T-helper 2 cell (primary cell): ENCODE measurements around the gene NCAM1.

Experiments used
- DNase-seq, 5 experiments: peaks; one replicate each; pipeline versions ENCODE4 v3.0.0 to v3.0.0-alpha.2; 2012 to 2022

The NCAM1 gene

DNA sequence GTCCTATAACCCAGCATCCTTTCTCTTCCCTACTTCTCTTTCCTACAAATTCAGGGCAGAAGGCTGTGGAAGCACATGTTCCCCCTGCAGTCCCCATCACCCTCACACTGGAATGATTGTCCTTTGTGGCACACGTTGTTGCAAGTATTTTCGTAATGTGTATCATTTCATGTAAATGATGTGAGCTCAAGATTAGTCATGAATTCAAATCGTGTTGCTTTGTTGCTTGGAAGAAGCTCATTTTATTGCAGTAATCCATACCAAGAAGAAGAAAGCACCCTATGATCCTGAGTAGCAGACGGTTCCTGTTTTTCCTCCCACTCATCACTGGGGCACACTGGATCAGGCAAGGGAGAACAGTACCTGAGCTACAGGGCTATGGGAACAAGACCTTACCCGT is 173.4 kb downstream of the NCAM1 start:
- no peak for DNase-seq

DNA sequence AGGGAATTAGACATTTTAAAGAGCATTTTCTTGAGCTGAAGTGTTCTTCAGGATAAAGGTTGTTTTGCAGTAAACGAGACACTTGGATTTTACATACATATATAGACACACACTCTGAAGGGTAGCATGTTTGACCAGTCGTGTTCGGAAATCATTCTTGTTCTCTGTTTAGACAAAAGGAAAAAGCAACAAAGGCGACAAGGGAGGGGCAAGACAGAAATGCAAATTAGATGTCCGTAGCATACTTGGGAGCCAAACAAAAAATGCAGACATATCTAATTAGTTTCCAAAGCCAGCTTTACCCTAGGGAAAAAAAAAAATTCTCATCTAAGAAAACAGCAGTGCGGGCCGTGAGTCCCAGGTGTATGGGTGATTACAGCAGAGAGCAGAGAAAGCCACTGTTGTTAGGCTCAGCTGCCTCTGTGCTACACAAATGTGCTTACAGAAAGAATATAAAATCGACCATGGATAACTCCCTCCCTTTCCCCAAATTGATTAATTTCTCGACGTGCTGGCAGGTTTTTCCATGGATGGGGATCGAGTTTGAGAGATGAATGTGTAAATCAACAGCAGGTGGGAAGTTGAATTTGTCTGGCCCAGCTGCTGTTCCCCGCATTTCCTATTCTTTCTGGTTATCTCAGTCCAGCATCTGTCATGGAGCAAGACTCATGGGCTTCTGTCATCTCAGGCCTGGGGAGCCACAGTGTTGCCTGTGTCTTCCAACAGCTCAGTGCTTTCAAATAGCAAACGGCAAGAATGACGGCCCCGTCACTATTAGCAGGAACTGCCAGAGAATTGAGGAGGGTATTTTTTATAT is 176.7 kb downstream of the NCAM1 start:
- DNase-seq: no peak

DNA sequence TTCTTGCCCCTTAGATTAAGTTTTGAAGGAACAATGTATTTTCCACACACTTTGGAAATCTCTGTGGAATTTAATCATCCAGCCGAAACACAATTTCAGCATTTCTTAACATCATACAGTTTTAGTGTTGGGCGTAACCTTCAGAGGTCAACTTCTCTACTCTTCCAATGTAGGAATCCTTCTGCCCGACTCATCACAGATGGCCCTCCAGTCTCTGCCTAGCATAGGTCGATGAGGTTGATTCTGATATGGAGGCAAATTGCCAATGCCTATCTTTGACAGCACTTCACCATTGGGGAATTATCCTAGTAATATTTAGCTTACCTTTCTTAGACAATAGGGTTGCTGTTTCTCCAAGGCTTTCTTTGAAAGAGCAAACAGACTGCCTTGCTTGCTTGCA is 177.5 kb downstream of the NCAM1 start:
- DNase-seq: no peak

DNA sequence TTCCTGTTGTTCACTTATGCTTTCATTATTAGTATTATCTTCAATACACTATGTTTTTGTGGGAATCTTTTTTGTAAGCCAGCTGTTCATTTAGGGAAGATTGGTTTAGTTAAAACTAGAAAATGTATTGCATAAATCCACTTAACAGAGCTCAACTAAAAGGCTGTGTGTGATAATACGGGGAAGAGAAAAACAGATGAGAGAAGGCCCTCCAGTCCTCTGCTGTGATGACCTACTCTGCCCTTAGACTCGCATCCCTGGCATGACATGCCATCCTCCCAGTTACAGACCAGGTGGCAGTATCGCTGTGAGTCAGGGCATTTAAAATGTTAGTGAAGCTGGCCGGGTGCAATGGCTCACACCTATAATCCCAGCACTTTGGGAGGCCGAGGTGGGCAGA is 179.8 kb downstream of the NCAM1 start:
- DNase-seq: no peak

DNA sequence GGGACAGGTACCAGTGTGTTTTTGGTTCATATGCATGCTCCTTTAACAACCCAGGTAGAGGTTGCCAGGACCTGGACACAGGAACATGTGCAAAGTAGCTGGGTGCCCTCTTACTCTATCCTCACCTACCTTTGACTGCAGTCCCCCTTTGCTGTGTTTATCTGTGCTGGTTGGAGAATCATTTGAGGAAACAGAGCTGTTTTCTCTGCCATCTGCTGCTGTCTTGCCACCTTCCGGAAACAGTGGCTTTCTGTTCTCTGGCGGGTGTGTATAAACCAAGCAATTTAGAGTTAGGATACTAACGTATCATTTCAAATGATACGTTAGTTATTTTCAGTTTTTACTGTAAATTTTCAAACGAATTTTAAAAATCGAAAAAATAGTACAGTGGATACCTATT is 181.3 kb downstream of the NCAM1 start:
- no peak for DNase-seq

DNA sequence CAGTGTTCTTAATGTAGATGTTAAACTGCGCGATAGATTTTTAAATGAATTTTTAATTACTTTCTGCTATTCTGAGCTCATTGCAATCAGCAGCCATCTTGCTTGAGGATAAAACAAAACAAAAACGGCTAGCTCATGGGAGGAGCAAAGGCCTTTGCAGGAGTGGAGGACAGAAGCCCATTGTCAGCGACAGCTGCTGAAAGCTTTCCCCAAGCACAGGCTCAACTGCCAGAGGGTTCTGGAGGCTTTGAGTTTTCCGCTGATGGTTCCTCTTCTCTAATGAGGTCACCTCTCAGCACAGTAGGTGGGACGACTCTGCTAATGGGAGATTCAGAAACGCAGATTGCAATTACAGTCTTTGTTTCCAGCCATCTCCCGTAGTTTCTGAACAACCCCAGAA is 186.0 kb downstream of the NCAM1 start:
- DNase-seq: no peak

DNA sequence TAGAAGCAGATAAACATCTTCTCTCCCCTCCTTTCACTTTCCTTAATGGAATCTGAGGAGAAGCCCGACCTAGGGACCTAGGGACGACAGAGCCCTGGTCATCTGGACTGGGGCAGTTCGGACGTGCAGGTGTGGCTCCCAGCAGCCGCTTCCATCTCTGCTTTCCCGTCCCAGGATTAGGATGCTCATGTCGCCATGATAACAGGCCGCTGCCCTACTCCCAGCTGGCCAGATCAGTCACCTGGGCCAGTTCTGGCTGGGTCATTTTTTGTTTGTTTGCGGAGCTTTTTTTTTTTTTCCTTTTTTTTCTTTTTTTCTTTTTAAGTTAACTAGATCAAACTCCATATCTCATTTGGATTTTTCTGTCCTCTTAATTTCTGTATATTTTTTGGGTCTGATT is 186.9 kb downstream of the NCAM1 start:
- no peak for DNase-seq

DNA sequence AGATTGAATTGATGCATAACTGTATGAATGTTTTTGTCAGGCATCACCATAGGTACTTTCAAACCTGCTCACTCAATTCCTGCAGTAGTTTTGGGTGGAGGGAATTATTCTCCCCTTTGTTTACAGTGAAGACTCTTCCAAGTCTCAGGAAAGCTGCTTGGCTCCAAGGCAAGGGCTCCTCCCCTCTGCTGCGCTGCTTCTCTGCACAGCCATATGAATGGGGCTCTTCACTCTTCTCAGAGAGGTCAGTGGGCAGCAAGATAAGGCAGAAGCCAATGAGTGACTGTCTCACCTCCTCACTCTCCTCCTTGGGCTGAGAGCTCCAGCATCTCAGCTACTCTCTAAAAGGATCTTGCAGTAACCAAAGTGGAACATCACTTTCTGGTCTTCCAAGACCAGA is 187.4 kb downstream of the NCAM1 start:
- no peak for DNase-seq

DNA sequence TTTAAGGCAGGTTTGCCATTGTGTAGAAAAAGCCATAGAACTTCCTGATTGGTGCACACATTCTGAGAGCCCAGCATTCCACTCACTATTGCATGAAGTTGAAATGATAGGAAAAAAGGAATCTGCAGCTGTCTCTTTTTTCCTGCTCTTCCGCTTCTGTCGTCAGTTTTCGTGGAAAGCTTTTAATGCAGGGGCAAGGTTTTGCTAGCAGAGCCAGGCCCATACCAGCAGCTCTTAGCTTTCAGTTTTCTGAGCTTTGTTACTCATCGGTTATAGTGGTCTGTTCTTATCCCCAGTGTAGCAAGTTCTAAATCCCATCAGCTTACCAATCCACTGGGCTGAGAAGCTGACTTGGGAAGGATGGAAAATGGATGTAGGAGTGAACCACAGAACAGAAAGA is 190.3 kb downstream of the NCAM1 start:
- DNase-seq: no peak

DNA sequence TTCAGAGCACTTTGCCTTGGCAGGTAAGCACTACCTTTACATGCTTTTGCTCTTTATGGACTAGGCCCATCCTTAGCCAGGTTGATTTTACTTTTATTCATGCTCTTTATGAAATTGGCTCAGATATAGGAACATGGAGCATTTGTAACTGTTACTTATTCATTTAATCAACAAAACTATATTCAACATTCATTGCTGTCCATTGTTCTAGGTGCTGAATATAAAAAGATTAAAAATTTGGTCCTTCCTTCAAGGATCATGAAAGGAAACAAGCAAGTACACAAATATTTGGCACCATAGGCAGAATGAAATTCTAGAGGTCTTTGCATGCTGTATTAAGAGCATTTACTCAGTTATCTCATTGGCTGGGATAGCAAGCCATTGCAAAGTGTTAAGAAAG is 191.3 kb downstream of the NCAM1 start:
- DNase-seq: no peak

DNA sequence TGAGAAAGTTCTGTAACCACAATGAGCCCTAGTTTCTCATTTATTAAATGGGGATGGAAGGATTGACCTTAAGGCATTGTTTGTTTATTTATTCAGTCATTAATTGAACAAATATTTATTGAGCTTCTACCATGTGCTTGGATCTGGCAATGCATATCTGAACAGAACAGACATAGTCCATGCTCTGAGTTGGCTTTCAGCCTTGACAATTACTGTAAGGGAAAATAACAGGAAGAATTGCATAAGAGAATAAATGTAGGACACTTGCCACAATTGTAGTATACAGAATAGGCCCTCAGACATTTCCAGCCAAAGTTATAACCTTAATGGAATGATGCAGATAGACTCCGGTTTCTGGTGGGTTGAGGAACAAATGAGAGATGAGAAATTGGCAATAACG is 192.6 kb downstream of the NCAM1 start:
- no peak for DNase-seq

DNA sequence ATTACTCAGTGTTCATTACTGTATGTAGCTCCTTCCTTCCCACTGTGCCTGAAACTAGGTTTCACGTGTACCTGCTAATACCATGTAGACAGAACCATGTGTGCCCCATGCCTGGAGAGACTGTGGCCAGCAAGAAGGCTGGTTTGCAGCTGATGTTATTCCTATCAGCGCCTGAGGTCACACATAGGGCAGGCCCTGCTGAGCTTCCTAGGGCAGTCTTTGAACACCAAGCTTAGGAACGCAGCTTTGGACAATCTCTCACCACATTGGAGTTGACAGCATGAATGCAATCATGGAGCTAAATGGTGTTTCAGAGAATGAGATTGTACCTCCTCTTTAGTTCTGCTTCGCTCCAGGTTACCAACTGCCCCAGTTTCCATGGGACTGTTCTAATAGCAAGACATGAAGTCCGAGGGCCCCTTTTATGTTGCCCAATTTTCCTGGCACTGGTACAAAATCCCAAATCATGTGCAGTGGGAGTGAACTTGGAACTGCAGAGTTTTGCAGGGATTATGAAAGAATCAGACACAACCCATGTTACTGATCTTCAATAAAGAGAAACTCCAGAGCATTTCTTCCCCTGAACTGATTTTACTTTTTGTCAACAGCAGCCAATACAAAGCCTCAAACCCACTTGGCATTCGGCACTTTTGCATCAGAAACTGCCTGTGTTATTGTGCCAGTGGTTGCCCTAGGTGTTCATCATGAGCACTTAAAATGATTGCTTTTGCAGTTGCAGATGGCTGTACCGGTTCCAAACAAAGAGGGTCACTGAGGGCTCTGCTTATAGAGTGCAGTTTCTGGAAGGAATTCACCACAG is 199.0 kb downstream of the NCAM1 start:
- no peak for DNase-seq

DNA sequence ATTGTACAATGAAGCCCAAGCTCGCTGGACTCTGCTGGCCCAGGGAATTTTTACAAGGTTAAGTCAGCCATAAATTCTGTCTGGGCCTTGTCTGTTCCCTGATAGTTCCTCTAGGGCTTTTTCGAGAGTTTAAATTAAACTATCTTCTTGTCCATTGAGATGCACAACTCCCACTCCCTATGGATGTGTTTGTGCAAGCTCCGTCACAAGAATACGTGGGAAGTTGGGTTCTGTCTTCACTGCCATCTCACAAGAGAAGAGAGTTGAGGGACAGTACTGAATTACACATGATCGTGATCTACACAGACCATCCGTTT is 199.5 kb downstream of the NCAM1 start:
- no peak for DNase-seq

DNA sequence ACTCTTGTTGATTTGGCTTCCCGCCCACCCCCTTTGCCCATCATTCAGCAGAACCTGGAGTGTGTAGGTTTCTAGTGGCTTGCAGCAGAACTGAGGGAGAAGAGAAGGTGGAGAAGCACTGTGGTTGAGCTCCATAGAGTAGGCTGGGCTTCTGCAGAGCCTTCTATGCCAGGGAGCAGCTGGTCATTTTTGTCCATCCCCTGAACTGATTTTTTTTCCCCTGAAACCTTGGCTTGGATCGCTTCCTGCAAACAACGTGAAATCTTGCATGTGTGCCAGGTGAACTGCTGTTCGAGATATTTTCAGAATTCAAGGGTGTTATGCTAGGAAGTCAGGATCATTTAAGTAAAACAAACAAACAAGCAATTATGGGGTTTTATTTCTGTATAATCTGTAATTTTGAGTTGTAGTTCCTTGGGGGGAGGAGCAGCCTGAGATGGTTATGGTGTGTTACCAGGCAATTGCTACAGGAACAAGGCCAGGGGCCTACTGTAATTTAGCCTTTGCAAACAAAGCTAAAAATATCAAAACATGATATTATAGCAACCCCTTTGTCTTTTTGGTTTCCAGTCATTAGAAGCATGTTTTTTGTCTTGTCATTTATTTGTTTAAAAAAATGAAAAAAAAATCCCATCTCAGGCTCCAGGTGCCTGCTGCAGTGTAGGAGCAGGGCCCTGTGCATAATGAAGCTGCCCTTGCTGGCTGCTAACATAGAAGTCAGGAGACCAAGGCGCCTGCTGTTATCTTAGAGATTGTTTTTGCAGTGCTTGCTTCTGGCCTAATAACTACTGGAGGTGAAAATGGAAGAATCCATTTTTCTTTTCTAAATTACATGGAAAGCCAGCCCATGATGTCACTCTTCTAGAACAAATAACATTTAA is 200.7 kb downstream of the NCAM1 start:
- DNase-seq: no peak

DNA sequence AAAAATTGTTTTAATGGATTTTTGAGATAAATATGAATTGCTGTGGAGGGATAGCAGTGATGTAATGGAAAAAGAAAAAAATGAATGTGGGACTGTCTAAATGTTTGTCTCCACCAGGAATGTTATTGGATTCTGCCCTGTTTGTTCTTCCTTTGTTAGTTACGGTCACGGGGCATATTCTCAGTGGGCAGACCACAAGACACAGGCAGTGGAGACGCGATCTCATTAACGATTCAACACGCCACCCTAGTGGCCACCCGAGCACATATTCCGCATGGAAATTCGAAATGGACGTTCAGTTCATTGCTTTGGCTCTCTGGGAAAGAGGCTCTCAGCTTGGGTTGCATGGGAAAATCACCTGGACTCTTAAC is 201.4 kb downstream of the NCAM1 start:
- DNase-seq: no peak

DNA sequence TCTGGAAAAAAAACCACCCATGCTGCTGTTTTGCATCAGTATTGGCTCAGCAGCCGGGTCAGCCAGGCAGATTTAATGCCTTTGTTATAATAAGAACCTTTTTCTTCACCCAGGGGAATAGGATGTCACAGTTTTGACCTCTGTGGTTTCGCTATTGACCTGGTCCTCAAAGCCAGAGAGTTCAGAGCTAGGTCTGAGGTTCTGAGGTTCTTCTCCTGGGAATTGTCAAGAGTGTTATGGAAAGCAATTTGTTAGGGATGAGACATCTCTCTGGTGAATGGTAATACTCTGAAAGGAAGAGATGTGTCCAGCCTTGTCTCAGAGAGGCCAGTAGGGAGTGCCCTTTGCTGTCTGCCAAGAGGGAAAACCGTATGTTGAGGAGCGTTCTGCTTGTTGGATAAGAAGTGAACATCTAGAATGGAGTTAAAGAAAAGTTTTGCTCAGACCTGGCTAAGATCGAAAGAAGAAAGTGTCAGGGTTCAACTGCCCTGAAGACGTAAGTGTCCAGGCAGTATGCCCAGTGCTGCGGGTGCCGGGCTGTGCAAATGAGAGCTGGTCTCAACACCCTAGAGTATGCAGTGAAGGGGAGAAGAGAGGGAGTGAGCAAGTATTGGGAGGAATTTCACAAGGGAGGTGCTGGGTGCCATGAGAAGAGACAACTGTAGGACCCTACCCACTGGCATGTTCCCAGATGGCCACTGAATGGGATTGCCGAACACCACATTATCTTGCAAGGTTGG is 202.2 kb downstream of the NCAM1 start:
- no peak for DNase-seq

DNA sequence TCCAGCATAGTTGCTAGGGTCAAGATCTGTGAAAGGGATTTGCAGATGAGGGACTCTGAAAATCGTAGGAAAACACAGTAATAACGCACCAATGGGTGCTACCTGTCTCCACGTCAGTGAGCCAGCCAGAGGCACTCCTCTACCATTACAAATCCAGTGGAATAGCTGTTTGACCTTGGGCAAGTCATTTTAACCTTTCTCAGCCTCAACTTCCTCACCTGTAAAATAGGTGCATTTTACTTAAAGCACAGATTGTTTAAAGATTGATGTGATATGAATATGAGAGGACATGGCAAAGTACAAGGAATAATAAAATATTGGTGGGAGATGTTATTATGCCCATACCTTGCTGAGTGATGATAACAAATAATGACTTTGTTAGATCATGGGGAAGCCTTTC is 205.1 kb downstream of the NCAM1 start:
- no peak for DNase-seq

DNA sequence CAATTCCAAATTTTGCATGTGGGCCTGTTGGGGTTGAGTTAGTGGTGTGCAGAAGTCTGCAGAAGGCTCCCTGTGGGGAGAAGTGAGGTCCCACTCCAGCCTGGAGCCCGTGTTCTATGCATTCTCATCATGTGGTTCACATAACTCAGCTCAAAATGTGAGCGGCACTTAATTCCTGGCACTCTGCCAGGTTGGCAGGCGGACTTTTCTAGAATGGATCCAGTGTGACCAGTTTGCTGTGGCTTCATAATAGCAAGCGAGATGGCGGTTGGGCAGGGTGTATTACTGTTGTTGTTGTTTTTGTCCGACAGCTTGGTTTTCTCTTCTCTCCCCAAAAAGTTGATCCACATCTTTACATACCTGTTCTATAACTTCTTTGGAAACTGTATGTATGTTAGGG is 206.4 kb downstream of the NCAM1 start:
- DNase-seq: no peak

DNA sequence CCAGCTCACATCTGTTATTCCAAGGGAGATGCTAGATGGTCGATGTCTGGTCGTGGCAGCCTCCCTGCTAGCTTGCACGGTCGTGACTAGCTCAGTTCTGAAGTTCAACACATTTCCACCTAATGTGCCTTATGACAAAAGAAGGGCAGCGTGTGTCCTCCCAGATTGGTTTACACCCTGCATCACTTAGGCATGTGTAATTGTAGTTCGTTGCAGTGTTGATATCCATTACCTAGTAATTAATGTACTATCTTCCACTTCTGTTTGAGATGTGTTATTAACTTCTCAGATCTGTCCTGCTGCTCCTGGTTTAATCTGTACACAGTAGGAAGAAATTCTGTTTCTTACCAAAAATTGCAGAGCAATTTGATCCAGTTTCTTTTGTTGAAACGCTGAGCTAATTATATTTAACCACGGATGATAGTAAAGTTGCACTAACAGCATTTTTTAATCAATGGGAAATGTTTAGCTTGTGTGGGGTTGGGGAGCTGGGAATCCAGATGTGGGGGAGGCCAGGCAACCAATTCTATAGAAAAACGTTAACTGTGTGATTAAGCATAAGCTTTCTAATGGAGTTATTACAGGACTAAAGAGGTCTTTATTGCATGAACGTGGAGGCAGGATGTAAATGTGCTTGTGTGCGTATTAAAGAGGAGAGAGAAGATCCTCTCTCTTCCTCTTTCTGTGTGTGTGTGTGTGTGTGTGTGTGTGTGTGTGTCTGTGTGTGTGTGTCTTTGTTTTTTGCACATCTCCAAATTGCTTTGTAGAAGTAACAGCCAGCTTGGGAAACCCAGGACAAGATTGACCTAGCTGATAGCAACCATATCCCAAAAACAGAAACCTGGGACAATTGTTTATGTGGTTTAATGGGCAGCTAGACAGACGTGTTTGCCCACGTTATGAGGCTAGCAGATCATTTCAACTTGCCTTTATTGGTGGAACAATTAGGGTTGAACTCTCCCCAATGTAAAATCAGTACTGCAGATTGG is 207.4 kb downstream of the NCAM1 start:
- DNase-seq: no peak

DNA sequence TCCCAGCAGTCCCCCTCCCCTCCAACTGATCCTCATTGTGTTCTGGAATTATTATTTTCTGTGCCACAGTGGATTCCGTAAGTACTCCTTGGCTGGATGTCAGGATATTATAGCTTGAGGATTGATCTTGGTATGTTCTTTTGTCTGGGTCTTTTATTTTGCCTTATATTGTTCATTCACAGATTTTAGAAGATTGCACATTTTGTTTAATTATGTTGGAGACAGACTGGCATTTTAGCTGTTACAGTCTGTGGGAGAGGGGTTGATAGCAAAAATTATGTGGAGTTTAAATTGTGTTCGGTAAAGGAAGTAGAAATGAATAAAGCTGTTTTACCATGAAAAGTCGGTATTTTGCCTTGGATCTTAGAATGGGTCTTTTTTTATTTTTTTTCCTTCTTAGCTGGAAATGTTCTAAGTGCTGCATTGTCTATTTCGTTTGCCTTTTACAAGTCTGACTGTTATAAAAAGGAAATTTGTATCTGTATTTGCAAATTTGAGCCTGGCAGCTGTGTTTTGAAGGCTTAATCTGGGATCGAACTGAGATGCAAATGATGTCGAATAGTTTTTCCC is 211.2 kb downstream of the NCAM1 start:
- no peak for DNase-seq

DNA sequence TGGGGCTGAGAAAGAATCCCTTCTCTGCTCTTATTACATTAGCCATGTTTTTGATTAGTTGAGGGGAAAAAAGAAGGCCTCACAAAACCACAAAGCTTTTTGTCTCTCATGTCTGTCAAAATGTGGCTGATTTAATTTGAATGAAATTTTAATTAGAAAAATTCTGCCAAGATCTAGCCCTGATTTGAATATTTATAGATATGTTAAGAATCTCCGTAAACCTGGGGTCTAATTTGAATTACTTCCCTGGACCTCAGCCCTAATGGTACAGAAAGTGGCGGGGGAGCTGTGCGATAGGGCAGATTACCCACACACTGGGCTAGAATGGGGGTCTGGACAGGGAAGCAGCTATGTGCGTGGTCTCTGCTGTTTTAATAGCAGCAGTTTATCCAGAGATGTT is 211.9 kb downstream of the NCAM1 start:
- no peak for DNase-seq
